SH-SY5Y (cell line): Measurements from ENCODE around the gene NR6A1.

Experiments
- GATA2 ChIP-seq: IDR thresholded peaks from 2 replicates; pipeline ENCODE4 v1.6.1; 2011; ENCODE audit warnings: mild to moderate bottlenecking, low read depth, low read length
- GATA3 ChIP-seq: IDR thresholded peaks from 2 replicates; pipeline ENCODE4 v1.6.1; 2011; ENCODE audit warnings: low read depth, mild to moderate bottlenecking, low read length, moderate library complexity

DNA sequence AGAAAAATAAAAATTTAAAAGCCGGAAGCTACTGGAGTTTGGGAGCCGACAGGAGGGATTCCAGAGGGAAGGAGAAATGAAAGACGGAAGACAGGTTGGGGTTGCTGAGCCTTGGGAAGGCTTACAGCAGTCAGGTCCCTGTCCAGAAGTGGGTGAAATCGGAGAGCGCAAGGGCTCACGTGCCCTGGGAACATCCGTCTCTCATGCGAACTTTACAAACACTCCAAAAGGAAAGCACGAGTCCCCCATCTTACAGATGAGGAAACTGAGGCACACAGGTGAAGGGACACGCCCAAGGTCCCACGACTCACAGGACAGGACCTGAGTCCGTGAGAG, 5.5 kb upstream of the NR6A1 start:
- TF ChIP-seq GATA2 = no peak
- no peak for TF ChIP-seq GATA3
